Osteocyte (in vitro differentiated cells): Measurements from ENCODE around the gene AMBN. TPM values are rescaled to one million over a fixed set of nuclear protein-coding genes. Genes with fewer than 3 reads are reported as not detected.
"Not testable (repeated sequence)": the region's sequence is repeated elsewhere in the genome, so short reads cannot be mapped to it uniquely, and the experiment has no call there.

Experiments used
- DNase-seq: peaks from one replicate; pipeline ENCODE4 v3.0.0; 2021; ENCODE audit warnings: mixed read lengths; ENCODE audit not compliant: unreplicated experiment; ENCODE audit errors: extremely low spot score
- H3K27ac Mint-ChIP-seq: one replicate; pipeline ENCODE4 v1.8.0; 2021; ENCODE audit warnings: mild to moderate bottlenecking, mixed read lengths; ENCODE audit not compliant: unreplicated experiment
- H3K27me3 Mint-ChIP-seq: one replicate; pipeline ENCODE4 v1.8.0; 2021; ENCODE audit warnings: mixed read lengths; ENCODE audit not compliant: unreplicated experiment
- H3K36me3 Mint-ChIP-seq: one replicate; pipeline ENCODE4 v1.8.0; 2021; ENCODE audit warnings: mixed read lengths; ENCODE audit not compliant: unreplicated experiment
- H3K4me1 Mint-ChIP-seq: one replicate; pipeline ENCODE4 v1.8.0; 2021; ENCODE audit warnings: mixed read lengths; ENCODE audit not compliant: unreplicated experiment
- H3K4me3 Mint-ChIP-seq: one replicate; pipeline ENCODE4 v1.8.0; 2021; ENCODE audit warnings: mild to moderate bottlenecking, moderate library complexity, mixed read lengths; ENCODE audit not compliant: unreplicated experiment
- H3K9me3 Mint-ChIP-seq: one replicate; pipeline ENCODE4 v1.8.0; 2021; ENCODE audit warnings: mixed read lengths; ENCODE audit not compliant: unreplicated experiment
- total RNA-seq: library from RNA; stranded (reverse); gene quantifications from 2 replicates; pipeline ENCODE4 v1.2.1, GENCODE V29; 2021
- TF ChIP-seq, protein P1 (sequence below): fragments of 200-600 bp; sonication (generic); IDR thresholded peaks from 2 replicates; pipeline ENCODE4 v1.5.0; 2021; ENCODE audit warnings: antibody characterized with exemption, mild to moderate bottlenecking, moderate library complexity

Gene AMBN
- total RNA-seq, 1 donor from 2014 or later = not detected

DNA sequence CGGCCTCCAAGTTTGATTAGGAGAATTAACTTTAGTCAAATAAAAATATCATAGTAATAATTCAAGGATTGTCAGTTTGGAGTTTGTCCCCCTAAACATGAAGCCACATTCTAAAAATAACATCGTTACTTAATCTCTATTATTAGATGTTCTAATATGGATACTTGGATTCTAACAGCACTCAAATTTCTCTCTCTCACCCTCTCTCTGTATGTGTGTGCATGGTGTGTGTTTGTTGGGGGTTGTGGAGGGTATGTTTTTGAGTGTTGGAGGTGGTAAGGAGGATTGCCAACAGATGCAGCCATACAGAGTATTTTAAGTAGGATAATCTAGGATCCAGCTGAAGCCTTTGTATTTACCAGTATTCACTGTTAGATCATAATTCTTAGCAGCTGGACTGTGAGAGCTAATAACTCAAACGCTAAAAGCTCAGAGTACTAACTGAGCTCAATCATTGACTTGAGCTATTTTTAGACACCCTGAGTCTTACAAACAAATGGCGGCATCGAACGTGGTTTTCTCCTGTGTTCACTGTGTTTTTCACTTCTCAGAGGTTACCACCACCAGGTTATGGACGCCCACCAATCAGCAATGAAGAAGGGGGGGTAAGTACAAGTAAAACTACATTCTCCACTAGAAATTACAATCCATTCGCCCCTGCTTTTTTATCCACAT lies 45.3 kb downstream of the AMBN start:
- no peaks in the 10 kb centered on the region for H3K36me3 Mint-ChIP-seq
- H3K4me1 Mint-ChIP-seq = peaks cover under 1% of the 10 kb centered on the region
- H3K4me3 Mint-ChIP-seq = no peak overlapping the region
- TF ChIP-seq, protein P1, sequence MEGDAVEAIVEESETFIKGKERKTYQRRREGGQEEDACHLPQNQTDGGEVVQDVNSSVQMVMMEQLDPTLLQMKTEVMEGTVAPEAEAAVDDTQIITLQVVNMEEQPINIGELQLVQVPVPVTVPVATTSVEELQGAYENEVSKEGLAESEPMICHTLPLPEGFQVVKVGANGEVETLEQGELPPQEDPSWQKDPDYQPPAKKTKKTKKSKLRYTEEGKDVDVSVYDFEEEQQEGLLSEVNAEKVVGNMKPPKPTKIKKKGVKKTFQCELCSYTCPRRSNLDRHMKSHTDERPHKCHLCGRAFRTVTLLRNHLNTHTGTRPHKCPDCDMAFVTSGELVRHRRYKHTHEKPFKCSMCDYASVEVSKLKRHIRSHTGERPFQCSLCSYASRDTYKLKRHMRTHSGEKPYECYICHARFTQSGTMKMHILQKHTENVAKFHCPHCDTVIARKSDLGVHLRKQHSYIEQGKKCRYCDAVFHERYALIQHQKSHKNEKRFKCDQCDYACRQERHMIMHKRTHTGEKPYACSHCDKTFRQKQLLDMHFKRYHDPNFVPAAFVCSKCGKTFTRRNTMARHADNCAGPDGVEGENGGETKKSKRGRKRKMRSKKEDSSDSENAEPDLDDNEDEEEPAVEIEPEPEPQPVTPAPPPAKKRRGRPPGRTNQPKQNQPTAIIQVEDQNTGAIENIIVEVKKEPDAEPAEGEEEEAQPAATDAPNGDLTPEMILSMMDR = no peak
- H3K27ac Mint-ChIP-seq = no peak overlapping the region
- H3K9me3 Mint-ChIP-seq = no peaks in the 10 kb centered on the region
- no peaks in the 10 kb centered on the region for H3K27me3 Mint-ChIP-seq
- no peak for DNase-seq

DNA sequence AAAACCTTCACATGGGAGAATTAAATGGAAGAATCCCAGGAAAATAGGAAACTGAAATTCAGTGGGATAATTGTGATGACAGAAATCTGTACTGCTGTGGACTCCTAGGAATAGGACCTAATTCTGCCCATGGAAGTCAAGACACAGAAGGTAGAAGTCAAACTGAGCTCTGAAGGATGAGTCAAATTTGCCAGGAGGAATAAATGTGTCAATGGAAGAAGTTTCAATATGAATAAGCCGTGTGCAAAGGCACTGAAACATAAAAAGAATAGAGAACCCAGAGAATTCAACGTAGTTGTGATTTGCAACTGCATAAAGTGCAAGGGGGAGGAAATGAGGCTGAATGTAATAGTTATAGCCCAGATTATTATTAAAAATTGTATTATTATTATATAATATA lies 48.1 kb downstream of the AMBN start:
- DNase-seq = no peak
- Mint-ChIP-seq H3K27ac (no peak overlapping the region), H3K9me3 (no peaks in the 10 kb centered on the region), H3K4me1 (no peaks in the 10 kb centered on the region), H3K4me3 (no peak overlapping the region), H3K36me3 (no peaks in the 10 kb centered on the region), H3K27me3 (no peaks in the 10 kb centered on the region)
- TF ChIP-seq, protein P1 = no peak

DNA sequence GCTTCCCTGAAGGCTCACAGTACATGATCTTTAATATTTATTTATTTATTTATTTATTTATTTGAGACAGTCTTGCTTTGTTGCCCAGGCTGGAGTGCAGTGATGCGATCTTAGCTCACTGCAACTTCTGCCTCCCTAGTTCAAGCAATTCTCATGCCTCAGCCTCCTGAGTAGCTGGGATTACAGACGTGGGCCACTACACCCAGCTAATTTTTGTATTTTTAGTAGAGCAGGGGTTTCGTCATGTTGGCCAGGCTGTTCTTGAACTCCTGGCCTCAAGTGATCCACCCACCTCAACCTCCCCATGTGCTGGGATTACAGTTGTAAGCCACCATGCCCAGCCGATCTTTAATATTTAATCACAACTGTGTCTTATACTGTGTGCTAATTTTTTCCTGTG lies 58.7 kb downstream of the AMBN start:
- peaks cover 41% of the 10 kb centered on the region for H3K27me3 Mint-ChIP-seq
- not testable (repeated sequence) for H3K27ac Mint-ChIP-seq, H3K36me3 Mint-ChIP-seq, H3K9me3 Mint-ChIP-seq, DNase-seq, H3K4me3 Mint-ChIP-seq, H3K4me1 Mint-ChIP-seq

DNA sequence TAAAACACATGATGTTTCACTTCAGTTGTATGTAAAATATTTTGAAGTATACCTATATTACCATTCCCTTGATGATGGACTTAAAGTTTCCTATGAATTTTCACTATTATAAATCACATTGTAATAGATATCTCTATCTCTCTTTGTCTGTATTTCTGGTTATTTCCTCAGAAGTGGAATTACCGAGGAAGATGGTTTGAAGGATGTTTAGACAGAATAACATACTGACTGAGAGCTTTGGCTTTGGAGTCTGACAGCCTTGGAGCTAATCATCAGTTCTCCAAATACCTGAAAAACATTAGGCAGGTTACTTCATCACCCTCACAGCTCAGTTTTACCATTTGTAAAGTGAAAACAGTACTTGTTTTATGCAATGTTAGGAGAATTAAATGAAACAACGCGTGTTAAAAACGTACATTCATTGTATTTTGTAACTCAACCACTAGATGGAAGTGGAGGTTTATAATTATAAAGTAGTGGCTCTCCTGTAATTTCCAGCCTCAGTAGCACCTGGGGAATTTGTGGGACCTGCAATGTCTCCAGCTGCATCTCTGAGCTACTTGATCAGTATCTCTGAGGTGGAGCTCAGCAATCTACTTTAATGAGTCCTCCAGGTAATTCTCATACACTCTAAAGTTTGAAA lies 59.9 kb downstream of the AMBN start:
- Mint-ChIP-seq H3K36me3 (no peaks in the 10 kb centered on the region), H3K27ac (no peak overlapping the region), H3K27me3 (peaks cover 45% of the 10 kb centered on the region), H3K9me3 (no peaks in the 10 kb centered on the region), H3K4me1 (peaks cover 1% of the 10 kb centered on the region), H3K4me3 (no peak overlapping the region)
- DNase-seq = no peak
- TF ChIP-seq, protein P1 = peak; percentile 64

DNA sequence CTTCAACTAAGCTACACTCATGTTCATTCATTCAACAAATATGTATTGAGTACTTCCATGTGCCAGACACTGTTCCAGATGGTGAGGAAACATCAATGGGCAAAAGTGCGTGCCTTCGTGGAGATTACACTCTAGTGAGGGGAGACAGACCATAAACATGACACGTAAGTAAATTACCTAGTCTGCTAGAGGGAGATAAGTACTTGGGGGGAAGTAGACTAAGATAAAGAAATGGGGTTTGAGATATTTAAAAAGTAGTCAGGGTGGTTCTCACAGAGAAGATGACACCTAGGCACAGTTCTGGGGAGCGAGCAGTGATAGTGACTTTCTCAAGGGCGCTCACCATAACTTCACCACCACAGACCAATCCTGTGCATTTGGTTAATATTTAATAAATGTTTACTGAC lies 62.6 kb downstream of the AMBN start:
- Mint-ChIP-seq H3K27ac (no peak overlapping the region), H3K4me1 (peaks cover 1% of the 10 kb centered on the region), H3K36me3 (no peaks in the 10 kb centered on the region), H3K4me3 (no peak overlapping the region), H3K27me3 (peaks cover 50% of the 10 kb centered on the region), H3K9me3 (no peaks in the 10 kb centered on the region)
- TF ChIP-seq, protein P1 = no peak
- no peak for DNase-seq

Other genes starting within 250 kb of the AMBN start
- gene SMR3A, start 231.5 kb upstream of the AMBN start, total RNA-seq = not detected in 2 replicates
- not detected in 2 replicates for gene SMR3B, start 209.1 kb upstream of the AMBN start, total RNA-seq
- gene OPRPN, start 194.3 kb upstream of the AMBN start, total RNA-seq = not detected in 2 replicates
- not detected in 2 replicates for gene MUC7, start 120.1 kb upstream of the AMBN start, total RNA-seq
- gene AMTN, start 73.7 kb upstream of the AMBN start, total RNA-seq = not detected in 2 replicates
- not detected in 2 replicates for gene ENAM, start 36.5 kb downstream of the AMBN start, total RNA-seq
- not detected in 2 replicates for gene JCHAIN, start 74.3 kb downstream of the AMBN start, total RNA-seq
- gene UTP3, start 96.3 kb downstream of the AMBN start, total RNA-seq = 29.4 and 29.9 TPM in 2 replicates
- gene RUFY3, start 129.7 kb downstream of the AMBN start, total RNA-seq = 73.5 and 73.8 TPM in 2 replicates
- 78.7 and 82.5 TPM in 2 replicates for gene GRSF1, start 247.6 kb downstream of the AMBN start, total RNA-seq